Measurements from ENCODE around the gene KIF2C. TPM values are rescaled to one million over a fixed set of nuclear protein-coding genes. Genes with fewer than 3 reads are reported as not detected.

KIF2C gene
- total and polyA plus RNA-seq, 2 of the 4 experiments (the other 2 are of a cell fraction): 31.6 to 45.0 TPM

GRCh38 chr1:44723064-44723463 is 16.6 kb upstream of the KIF2C start:
- Histone ChIP-seq H4K20me1 (ENCODE audit: insufficient read depth, low read length) (no peaks in the 10 kb centered on the region), H3K27me3 (ENCODE audit: control insufficient read depth, insufficient read depth, low read length) (no peaks in the 10 kb centered on the region), H2AFZ (replicated peaks; ENCODE audit: low read length, poor library complexity) (no peak overlapping the region), H2BK5ac (ENCODE audit: low read depth, low read length, poor library complexity, severe bottlenecking) (no peak overlapping the region), H2AK9ac (replicated peaks; ENCODE audit: low read depth, low read length, poor library complexity) (no peak overlapping the region), H2AK5ac (ENCODE audit: low read depth, low read length) (no peak overlapping the region), H3K18ac (ENCODE audit: low read depth, low read length) (no peak overlapping the region), H4K8ac (ENCODE audit: low read depth in 2 of 2, low read length in 2 of 2) (no peak overlapping the region), H3K4me1 (ENCODE audit: control insufficient read depth, insufficient read depth, low read length) (peaks cover 3% of the 10 kb centered on the region; the same call in 1 of the 2 replicates), H3K4me2 (ENCODE audit: low read depth, low read length) (no peak overlapping the region), H3K14ac (replicated peaks; ENCODE audit: low read depth, low read length) (no peak overlapping the region), H3K9me1 (ENCODE audit: insufficient read depth, low read length) (peaks cover 6% of the 10 kb centered on the region; the same call in 1 of the 2 replicates), H3K36me3 (ENCODE audit: control insufficient read depth, insufficient read depth, low read length) (no peaks in the 10 kb centered on the region), H3K23ac (ENCODE audit: low read depth, low read length) (no peak overlapping the region), H3K56ac (ENCODE audit: extremely low read depth, insufficient read depth, low read length) (no peak overlapping the region), H2BK120ac (ENCODE audit: low read depth, low read length) (no peak overlapping the region), H2BK15ac (ENCODE audit: low read depth, low read length) (no peak overlapping the region), H3K4me3 (ENCODE audit: insufficient read depth, low read depth, low read length) (no peak overlapping the region), H4K91ac (ENCODE audit: insufficient read depth, low read depth, low read length) (no peak overlapping the region), H4K5ac (ENCODE audit: low read depth, low read length) (no peak overlapping the region), H3K9me3 (ENCODE audit: control insufficient read depth, insufficient read depth, low read length) (no peaks in the 10 kb centered on the region), H3K79me1 (ENCODE audit: low read depth in 1 of 2, low read length in 2 of 2) (no peaks in the 10 kb centered on the region), H3K27ac (ENCODE audit: insufficient read depth, low read length) (no peak overlapping the region), H3K9ac (ENCODE audit: low read depth, low read length) (no peak overlapping the region), H2BK20ac (ENCODE audit: low read depth, low read length) (no peak overlapping the region), H3K4ac (ENCODE audit: low read depth, low read length) (no peak overlapping the region)
- no TSS peak for BruUV-seq (replicated peaks)
- CTCF ChIA-PET: no interaction called here
- dilution Hi-C loops (cut with HindIII; ENCODE audit: low sequenced_read_pairs, unreplicated experiment) (no loop called here), intact Hi-C loops (cut with micrococcal nuclease) (no loop called here), in situ Hi-C loops (cut with MboI; ENCODE audit: low sequenced_read_pairs) (no loop called here)
- WGBS, 2 experiments (ENCODE audit: extremely low coverage in 2 of 2, insufficient read length in 1 of 2): no CpG with 5 or more reads among the region's 9 CpGs
- no peak for TF ChIP-seq CEBPB (IDR thresholded peaks at IDR 0.05; ENCODE audit: low read depth, low read length)
- DNase-seq: no peak
- ATAC-seq (ENCODE audit: low read depth): no peak
- POLR2A ChIA-PET (ENCODE audit: unreplicated experiment): interaction anchor here (1.7 kb wide), 1 partner anchor 96 kb away, joined by 6 read pairs; no protein-coding TSS in a partner anchor

All from IMR-90 (cell line).